ENCODE results near the gene MAEA. TPM values are rescaled to one million over a fixed set of nuclear protein-coding genes. Genes with fewer than 3 reads are reported as not detected.

Gene MAEA
- total and polyA plus RNA-seq, 9 of the 15 experiments (the other 6 are each of a cell fraction or from before 2014, with no cell fraction given) = 2.1 to 86.5 (median 45.0) TPM

GRCh38 chr4:1365271-1366178 lies 75.8 kb downstream of the MAEA start (continued):
- peak; percentile 34; the same call in 1 of the 2 replicates for TF ChIP-seq STAG1 (CRISPR knock-in tag; IDR thresholded peaks at IDR 0.05; ENCODE audit: borderline replicate concordance)
- no peak for TF ChIP-seq MXI1 (IDR thresholded peaks at IDR 0.05; ENCODE audit: low read depth, low read length)
- TF ChIP-seq RNF2 (IDR thresholded peaks at IDR 0.05) = no peak

- Histone ChIP-seq H3K9me1 (ENCODE audit: control insufficient read depth, insufficient read depth, low read length) (no peaks in the 10 kb centered on the region), H3K9ac (ENCODE audit: insufficient read depth in 1 of 2, low read depth in 2 of 2, low read length in 2 of 2) (0 out of 4 replicates have a peak overlapping the region, but pooled peaks of 1 of the 2 experiments have one; percentile 40), H4K20me1 (replicated peaks; ENCODE audit: control insufficient read depth, insufficient read depth, low read length) (no peaks in the 10 kb centered on the region), H3K36me3 (ENCODE audit: control insufficient read depth, insufficient read depth, low read length) (no peaks in the 10 kb centered on the region), H3K79me2 (ENCODE audit: control insufficient read depth, insufficient read depth, low read length) (no peaks in the 10 kb centered on the region), H3K4me2 (ENCODE audit: insufficient read depth, low read length) (no peak overlapping the region), H3K4me3 (no peak overlapping the region), H2AFZ (ENCODE audit: low read depth, low read length) (no peak overlapping the region), H3K4me1 (replicated peaks in 1 of 2; ENCODE audit: control insufficient read depth in 2 of 2, insufficient read depth in 2 of 2, low read length in 2 of 2) (peaks cover 0 to 17% of the 10 kb centered on the region in 2 experiments; a peak in 1 of 5 replicates), H3K9me3 (replicated peaks; ENCODE audit: control insufficient read depth, insufficient read depth, low read depth, low read length) (no peaks in the 10 kb centered on the region), H3K27me3 (ENCODE audit: control insufficient read depth in 2 of 2, insufficient read depth in 2 of 2, low read length in 2 of 2) (no peaks in the 10 kb centered on the region), H3K27ac (ENCODE audit: extremely low read depth, low read depth, low read length) (no peak overlapping the region)
- ChIA-PET CTCF (ENCODE audit: low intra/inter-chr PET ratio) (no interaction called here), POLR2A (no interaction called here)
- intact Hi-C loops (cut with micrococcal nuclease) = no loop called here
- FAIRE-seq (no peak), ATAC-seq (no peak), DNase-seq (ENCODE audit: extremely low read depth in 1 of 4, low spot score in 3 of 4) (no peak)
- in situ Hi-C loops (cut with MboI) = no loop called here
- 86% methylated on average over 27 of the region's 35 CpGs for WGBS (ENCODE audit: insufficient coverage, low coverage, missing lambda C conversion rate)
- BruUV-seq (replicated peaks) = no TSS peak
- TF ChIP-seq ZBTB8A (IDR thresholded peaks at IDR 0.05; ENCODE audit: partially characterized antibody) = no peak
- TF ChIP-seq POLR2G (IDR thresholded peaks at IDR 0.05; ENCODE audit: low read depth, low read length) = 0 out of 2 replicates have a peak, but pooled peaks have one; percentile 25
- no peak for TF ChIP-seq HCFC1 (IDR thresholded peaks at IDR 0.05; ENCODE audit: low read depth, low read length)
- TF ChIP-seq HNRNPLL (IDR thresholded peaks at IDR 0.05; ENCODE audit: low read depth, low read length, poor library complexity, severe bottlenecking) = no peak
Observed at GRCh38 chr4:1366371-1367229, 76.9 kb downstream of the MAEA start.
